NCI-H2029 (cell line): ENCODE results near the gene TNIP2.

ENCODE experiments used
- DNase-seq: peaks from one replicate; lab custom pipeline; 2025; lab: John Stamatoyannopoulos, UW

Gene TNIP2

DNA sequence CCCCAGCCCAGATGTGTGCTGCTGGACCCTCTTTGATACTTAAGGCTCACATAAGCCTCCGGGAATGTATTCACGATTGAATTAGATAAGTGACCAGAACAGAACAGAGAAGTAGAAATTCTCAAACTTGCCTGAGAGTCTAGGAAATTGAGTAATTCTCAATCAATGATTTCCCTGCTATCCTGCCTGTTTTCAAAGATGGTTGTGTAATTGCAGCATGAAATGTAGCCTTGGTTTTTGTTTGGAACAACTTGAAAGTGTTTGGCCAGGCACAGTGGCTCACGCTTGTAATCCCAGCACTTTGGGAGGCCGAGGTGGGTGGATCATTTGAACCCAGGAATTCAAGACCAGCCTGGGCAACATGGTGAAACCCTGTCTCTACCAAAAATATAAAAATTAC lies 41.2 kb downstream of the TNIP2 start:
- DNase-seq = no peak

DNA sequence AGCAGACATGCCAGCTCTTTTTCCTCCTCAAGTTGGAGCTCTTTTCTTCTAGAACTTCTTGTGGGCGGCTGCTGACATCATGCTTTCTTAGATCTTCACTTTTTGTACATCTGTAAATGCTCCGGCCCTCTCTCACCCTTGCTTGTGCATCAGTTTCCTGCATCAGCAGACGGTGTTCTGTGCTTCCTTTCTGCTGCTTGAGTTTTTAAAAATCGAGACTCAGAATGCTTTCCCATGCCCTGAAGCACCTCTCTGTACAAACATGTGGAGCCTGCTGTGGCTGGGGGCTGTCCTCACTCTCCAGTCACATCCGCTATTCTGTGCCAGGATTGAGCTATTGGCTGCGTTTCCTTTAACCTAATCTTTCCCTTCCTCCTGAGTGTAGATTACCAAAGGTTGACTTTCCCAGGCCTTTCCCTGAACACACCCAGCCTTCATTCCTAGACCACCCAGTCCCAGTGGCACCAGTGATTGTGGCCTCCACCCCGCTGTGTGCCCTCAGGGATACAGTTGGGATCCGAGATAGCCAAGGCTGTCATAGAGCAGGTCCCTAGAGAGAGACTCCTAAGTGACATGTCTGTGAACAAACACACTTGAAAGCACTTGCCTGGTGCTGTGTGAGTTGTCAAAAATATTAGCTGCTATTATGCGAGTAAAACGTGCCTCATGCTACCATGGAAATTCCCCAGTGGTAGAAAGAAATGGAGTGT lies 41.9 kb downstream of the TNIP2 start:
- DNase-seq = peak; percentile 64

DNA sequence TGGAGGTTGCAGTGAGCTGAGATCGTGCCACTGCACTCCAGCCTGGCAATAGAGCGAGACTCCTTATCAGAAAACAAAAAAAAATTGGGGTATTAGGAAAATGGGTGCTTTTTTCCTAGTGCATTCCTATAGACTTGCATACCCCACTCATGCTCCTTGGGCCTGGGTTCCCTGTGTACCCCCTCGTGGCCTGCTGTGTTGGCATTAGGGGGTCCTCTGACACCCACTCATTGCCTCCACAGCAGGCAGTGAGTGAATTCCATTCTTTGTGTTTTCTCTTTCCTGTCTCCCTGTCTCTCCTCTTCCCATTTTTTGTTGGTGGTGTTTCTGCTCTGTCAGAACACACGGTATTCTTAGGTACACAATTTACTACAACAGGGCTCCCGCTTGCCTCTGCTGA lies 42.8 kb downstream of the TNIP2 start:
- DNase-seq = no peak

DNA sequence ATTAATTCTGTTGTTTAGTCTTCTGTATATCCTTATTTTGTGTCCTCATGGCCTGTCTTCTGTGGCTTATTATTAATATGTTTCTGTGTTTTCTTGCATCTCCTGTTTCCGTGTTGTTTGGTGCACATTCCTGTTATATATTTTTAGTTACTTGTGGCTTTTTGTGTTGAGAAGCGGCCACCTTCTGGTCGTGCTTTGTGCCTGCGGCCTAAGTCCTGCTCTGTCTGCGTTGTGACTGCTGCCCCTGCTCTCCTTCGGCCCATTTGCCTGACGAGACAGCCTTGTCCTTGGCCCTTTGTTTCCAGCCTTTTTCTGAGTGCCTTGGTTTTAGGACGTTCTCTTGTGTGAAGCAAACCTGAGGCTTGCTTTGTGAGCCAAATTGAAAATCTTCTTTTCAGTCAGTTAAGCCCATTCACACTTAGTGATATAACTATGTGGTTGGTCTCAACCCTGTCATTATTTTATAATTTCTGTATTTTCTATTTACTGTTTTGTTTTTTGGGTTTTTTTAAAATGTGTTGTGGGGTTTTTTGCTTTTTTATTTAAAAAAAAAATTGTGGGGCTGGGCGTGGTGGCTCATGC lies 43.8 kb downstream of the TNIP2 start:
- no peak for DNase-seq

DNA sequence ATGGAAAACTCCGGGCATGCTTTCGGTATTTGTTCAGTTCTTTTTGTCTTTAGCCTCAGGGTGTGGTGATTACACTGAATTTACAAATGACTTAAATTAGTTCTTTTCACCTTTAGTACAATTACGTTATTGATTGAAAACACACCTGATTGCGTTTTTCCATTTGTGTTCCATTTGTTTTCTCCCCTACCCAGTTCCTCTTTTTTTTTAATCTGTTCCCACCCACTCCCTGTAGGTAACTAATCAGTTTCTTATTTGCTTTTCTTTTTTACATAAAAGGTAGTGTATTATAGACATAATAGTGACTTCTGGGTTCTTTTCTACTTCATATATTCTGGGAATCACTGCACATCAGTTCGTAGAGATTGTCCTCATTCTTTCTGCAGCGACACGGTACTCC lies 53.4 kb downstream of the TNIP2 start:
- DNase-seq = no peak

DNA sequence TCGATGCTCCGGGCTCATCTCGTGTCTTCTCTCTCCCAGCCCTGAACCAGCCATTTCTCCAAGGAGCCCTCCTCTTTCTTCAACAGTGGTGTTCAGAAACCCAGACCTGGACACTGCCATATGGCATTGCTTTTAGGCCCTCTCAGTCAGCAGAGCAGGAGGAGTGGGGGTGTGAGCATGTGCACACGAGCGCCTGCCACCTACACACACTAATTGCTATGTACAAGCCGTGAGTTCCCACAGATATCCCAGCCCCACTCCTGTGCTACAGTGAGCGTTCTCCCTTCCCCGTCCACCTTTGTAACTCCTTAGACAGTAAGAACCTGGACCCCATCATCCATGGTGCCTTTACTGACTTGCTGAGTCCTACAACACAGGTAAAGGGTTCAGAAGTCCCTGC lies 53.8 kb downstream of the TNIP2 start:
- DNase-seq = no peak

DNA sequence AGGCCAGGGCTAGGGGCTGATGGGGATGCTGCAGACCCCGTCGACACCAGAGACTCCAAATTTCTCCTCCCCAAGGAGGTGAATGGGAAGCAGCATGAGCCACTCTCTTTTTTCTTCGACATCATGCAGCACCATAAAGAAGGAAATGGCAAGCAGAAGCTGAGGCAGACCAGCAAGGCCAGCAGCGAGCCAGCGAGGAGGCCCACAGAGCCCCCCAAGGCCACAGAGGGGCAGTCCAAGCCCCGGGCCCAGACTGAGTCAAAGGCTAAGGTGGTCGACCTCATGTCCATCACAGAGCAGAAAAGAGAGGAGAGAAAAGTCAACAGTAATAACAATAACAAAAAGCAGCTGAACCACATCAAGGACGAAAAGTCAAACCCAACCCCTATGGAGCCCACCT lies 56.1 kb downstream of the TNIP2 start:
- no peak for DNase-seq

DNA sequence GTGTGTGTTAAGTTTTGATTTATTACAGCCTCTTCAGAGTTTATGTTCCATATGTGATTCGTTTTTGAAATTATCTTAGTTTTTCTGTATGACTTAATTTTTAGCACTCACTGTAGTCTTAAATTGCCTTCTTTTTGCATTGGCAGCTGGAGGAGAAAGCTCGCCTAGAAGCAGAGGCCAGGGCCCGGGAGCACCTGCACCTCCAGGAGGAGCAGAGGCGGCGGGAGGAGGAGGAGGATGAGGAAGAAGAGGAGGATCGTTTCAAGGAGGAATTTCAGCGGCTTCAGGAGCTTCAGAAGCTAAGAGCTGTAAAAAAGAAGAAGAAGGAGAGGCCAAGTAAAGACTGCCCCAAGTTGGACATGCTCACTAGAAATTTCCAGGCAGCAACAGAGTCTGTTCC lies 56.6 kb downstream of the TNIP2 start:
- DNase-seq = no peak

DNA sequence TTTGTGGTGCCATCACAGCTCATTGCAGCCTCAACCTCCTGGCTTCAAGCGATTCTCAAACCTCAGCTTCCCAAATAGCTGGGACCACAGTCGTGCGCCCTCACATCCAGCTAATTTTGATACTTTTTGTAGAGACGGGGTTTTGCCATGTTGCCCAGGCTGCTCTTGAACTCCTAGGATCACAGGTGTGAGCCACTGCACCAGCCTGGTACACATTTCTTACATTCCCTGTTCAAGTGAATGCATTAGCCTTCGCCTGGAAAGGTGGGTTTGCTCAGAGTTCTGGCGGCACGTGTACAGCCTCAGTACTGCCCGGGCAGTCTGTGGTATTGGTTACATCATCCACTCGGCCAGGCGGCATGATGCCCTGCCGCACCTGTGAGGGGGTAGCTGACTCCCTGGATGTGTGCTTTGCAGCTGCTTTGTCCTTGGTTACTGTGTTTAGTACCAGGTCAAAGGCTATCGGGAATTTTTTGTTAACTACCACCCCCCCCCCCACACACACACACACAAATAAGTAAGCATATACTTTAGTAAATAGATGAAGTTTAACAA lies 57.1 kb downstream of the TNIP2 start:
- DNase-seq = no peak

DNA sequence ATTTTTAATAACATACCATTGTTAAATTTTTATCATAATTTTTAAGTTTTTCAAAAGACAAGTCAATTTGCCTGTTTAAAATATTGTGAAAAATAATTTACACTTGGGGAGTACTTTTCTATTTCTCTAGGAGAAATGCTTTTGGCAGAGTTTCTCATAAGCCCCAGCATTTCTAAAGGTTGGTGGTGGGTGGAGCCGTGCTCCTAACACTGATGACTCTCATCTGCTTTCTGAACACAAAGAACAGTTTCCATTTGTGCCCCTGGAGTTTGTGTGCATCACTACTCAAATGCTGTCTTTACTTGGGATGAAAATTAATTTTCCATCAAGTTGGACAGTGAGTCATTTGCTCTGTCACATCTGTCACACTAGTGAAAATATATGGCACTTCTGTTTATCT lies 57.6 kb downstream of the TNIP2 start:
- no peak for DNase-seq

DNA sequence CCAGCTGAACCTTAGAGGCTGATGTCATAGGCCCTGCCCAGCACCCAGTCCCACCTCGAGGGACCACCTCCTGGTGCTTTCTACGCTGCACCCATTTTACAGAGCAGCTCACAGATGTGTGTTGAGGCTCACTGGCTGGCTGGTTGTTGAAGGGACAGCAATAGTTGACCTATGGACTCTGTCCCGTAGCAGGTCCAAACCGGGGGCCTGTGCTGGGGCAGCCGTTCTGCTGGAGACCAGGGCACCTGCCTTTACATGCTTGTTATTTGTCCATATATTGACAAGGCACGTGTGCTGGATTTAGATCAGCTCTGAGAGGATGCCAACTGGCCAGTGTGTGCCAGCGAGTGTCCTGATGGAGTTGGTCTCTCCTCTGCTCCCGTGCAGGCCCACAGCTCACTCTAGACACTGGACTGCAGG lies 58.1 kb downstream of the TNIP2 start:
- no peak for DNase-seq

DNA sequence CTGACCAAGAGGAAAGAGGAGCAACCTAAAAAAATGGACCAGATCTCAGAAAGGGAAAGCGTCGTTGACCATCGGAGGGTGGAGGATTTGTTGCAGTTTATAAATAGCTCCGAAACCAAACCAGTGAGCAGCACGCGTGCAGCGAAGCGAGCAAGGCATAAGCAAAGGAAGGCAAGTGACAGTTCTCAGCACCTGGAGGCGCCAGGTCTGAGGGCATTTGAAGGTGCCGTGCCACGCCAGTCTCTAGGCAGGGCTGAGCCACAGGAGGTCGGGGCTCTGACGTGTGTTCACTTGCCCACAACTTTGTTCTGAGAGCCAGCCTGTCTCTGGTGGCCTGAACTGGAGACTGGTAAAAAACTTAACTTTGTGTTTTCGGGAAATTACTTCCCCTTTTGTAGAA lies 59.7 kb downstream of the TNIP2 start:
- DNase-seq = no peak

DNA sequence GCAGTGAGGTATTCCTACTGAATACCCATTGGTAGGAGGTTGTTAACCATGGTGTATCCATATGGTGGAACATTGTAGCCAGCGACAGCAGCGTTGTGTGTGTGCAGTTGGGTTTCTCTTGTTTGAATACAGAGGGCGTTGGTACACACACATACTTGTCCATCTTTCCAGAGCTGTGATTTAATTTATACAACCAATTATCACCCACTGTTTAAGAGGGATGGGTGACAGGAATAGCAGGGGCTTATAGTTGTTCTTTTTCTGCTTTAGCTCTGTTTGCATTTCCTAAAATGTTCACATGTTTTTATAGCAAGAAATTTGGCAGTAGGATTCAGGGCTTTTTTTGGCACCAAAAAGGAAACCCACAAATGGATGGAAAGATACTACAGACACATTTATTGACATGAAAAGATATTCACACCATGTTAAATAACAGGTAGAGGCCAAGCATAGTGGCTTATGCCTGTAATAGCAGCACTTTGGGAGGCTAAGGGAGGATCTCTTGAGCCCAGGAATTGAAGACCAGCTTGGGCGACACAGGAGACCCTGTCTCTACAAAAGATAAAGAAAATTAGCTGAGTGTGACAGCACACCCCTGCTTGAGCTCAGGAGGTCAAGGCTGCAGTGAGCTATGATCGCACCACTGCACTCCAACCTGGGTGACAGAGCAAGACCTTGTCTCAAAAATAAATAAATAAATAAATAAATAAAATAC lies 60.6 kb downstream of the TNIP2 start:
- no peak for DNase-seq

DNA sequence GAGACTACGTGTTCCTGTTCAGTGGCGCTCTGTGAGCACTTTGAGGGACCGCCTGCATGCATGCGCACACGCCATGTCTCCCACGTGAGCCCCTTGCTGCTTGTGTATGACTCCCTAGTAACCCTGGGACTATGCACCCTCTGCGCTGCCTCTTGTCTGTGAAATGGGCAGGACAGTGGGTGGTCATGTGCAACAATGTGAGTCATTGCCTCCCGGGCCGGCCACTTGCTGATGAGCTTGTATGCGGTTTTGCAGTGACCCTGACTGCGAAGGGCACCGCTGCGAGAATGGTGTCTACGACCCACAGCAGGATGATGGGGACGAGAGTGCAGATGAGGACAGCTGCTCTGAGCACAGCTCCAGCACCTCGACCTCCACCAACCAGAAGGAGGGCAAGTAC lies 61.4 kb downstream of the TNIP2 start:
- no peak for DNase-seq

DNA sequence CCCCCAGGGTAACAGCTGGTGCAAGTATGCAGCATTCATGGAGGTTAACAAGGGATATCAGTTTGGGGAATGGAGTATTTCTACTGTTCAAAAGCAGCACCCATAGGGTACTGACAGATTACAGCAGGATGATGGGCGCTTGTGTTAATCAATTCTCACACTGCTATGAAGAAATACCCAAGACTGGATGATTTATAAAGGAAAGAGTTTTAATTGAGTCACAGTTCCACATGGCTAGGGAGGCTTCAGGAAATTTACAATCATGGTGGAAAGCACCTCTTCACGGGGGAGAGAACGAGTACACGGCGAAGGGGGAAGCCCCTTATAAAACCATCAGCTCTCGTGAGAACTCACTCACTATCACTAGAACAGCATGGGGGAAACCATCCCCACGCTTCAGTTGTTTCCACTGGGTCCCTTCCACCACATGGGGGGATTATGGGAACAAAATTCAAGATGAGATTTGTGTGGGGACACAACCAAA lies 64.1 kb downstream of the TNIP2 start:
- no peak for DNase-seq
